Tibial nerve (tissue), 4 donors: ENCODE results near the gene RTP5. TPM values are rescaled to one million over a fixed set of nuclear protein-coding genes. Genes with fewer than 3 reads are reported as not detected.
A peak's percentile ranks its signal among the peaks of the same experiment; 100 is the strongest.

Experiments
- DNase-seq, 2 donors: peaks; one replicate each; pipeline ENCODE4 v3.0.0-alpha.2; 2019; ENCODE audit warnings: low spot score in 2 of 2
- H3K27ac ChIP-seq, 4 donors: fragments of 200-600 bp; sonication (generic) in 3 of 4; one replicate each; pipeline ENCODE4 v1.5.1; 2017 to 2019; ENCODE audit warnings: mild to moderate bottlenecking in 1 of 4
- H3K27me3 ChIP-seq, 2 donors: fragments of 200-600 bp; sonication (generic) in 1 of 2; one replicate each; pipeline versions ENCODE4 v1.5.1 to v1.6.0; 2017 to 2019
- H3K36me3 ChIP-seq, 3 donors: fragments of 200-600 bp; sonication (generic); one replicate each; pipeline ENCODE4 v1.5.1; 2018 to 2019
- H3K4me1 ChIP-seq, 4 donors: fragments of 200-600 bp; sonication (generic) in 3 of 4; one replicate each; pipeline ENCODE4 v1.5.1; 2017 to 2019
- H3K4me3 ChIP-seq, 4 donors: fragments of 200-600 bp; sonication (generic) in 3 of 4; one replicate each; pipeline ENCODE4 v1.5.1; 2017 to 2019; ENCODE audit warnings: mild to moderate bottlenecking in 1 of 4, moderate library complexity in 1 of 4
- H3K9me3 ChIP-seq, 4 donors: fragments of 200-600 bp; sonication (generic) in 3 of 4; one replicate each; pipeline ENCODE4 v1.5.1; 2017 to 2019
- CTCF ChIP-seq, 5 experiments: fragments of 200-600 bp in 3 of 5; fragments of 450-650 bp in 2 of 5; sonication (generic) in 3 of 5; IDR thresholded peaks; one replicate each; pipeline ENCODE4 v1.5.1; 2016 to 2019; ENCODE audit warnings: antibody characterized with exemption in 5 of 5, mild to moderate bottlenecking in 3 of 5, moderate library complexity in 2 of 5
- EP300 ChIP-seq, 2 donors: sonication (generic); formaldehyde crosslinking; IDR thresholded peaks; one replicate each; pipeline ENCODE4 v1.6.1; 2017; ENCODE audit warnings: antibody characterized with exemption in 2 of 2, mild to moderate bottlenecking in 1 of 2
- POLR2A ChIP-seq, 2 donors: fragments of 450-650 bp; IDR thresholded peaks; one replicate each; pipeline ENCODE4 v1.6.1; 2017; ENCODE audit warnings: antibody characterized with exemption in 2 of 2, mild to moderate bottlenecking in 2 of 2, moderate library complexity in 2 of 2
- WGBS, 2 donors: methylation state at CpG; one replicate each; pipeline ENCODE4 v1.1.5; 2018; 5-methylcytosine and 5-hydroxymethylcytosine counted together
- total RNA-seq, 4 donors: library from RNA; depleted of rRNA; stranded (reverse); fragments of >200 nt; gene quantifications; one replicate each; pipeline ENCODE4 v1.1.0, GENCODE V29; 2016

The RTP5 gene
- total RNA-seq, 4 donors from 2014 or later: not detected

- no peak overlapping the region for H3K27ac ChIP-seq
- WGBS, 2 donors: 93% methylated on average over 9 to 10 of the region's 10 CpGs
- H3K36me3 ChIP-seq: no peaks in the 10 kb centered on the region
- TF ChIP-seq EP300 (IDR thresholded peaks at IDR 0.05): no peak
- no peak for TF ChIP-seq CTCF (IDR thresholded peaks at IDR 0.05)
- TF ChIP-seq POLR2A (IDR thresholded peaks at IDR 0.05): no peak
- no peaks in the 10 kb centered on the region for H3K27me3 ChIP-seq
- no peak overlapping the region for H3K4me3 ChIP-seq
- DNase-seq: peak in 1 of 2 donors; percentile 3
- no peaks in the 10 kb centered on the region for H3K9me3 ChIP-seq
- peaks cover 0 to 15% (median 3%) of the 10 kb centered on the region in 4 donors for H3K4me1 ChIP-seq
Measured at GRCh38 chr2:241896746-241897201, 27.2 kb downstream of the RTP5 start.

- 85 to 97% methylated on average over 17 of the region's 17 CpGs for WGBS, 2 donors
- Histone ChIP-seq H3K36me3 (no peaks in the 10 kb centered on the region), H3K4me1 (peaks cover 0 to 15% (median 3%) of the 10 kb centered on the region in 4 donors), H3K27ac (no peak overlapping the region), H3K4me3 (no peak overlapping the region), H3K27me3 (no peaks in the 10 kb centered on the region), H3K9me3 (no peaks in the 10 kb centered on the region)
- DNase-seq: peak in 1 of 2 donors; percentile 5
- TF ChIP-seq POLR2A (IDR thresholded peaks at IDR 0.05): no peak
- no peak for TF ChIP-seq CTCF (IDR thresholded peaks at IDR 0.05)
- no peak for TF ChIP-seq EP300 (IDR thresholded peaks at IDR 0.05)
Measured at GRCh38 chr2:241897231-241897916, 27.8 kb downstream of the RTP5 start.

GRCh38 chr2:241898463-241899270 lies 29.1 kb downstream of the RTP5 start:
- DNase-seq: no peak
- no peaks in the 10 kb centered on the region for H3K27me3 ChIP-seq
- no peak overlapping the region for H3K27ac ChIP-seq
- peaks cover 0 to 15% (median 3%) of the 10 kb centered on the region in 4 donors for H3K4me1 ChIP-seq
- TF ChIP-seq POLR2A (IDR thresholded peaks at IDR 0.05) (no peak), EP300 (IDR thresholded peaks at IDR 0.05) (no peak), CTCF (IDR thresholded peaks at IDR 0.05) (no peak)
- H3K36me3 ChIP-seq: no peaks in the 10 kb centered on the region
- no peak overlapping the region for H3K4me3 ChIP-seq
- 78 to 79% methylated on average over 14 to 30 of the region's 30 CpGs for WGBS, 2 donors
- no peaks in the 10 kb centered on the region for H3K9me3 ChIP-seq

GRCh38 chr2:241900251-241901017 lies 30.9 kb downstream of the RTP5 start:
- H3K27me3 ChIP-seq: no peaks in the 10 kb centered on the region
- H3K4me1 ChIP-seq: peaks cover 0 to 15% (median 3%) of the 10 kb centered on the region in 4 donors
- H3K9me3 ChIP-seq: no peaks in the 10 kb centered on the region
- no peak overlapping the region for H3K4me3 ChIP-seq
- no peak overlapping the region for H3K27ac ChIP-seq
- H3K36me3 ChIP-seq: no peaks in the 10 kb centered on the region
- DNase-seq: no peak
- TF ChIP-seq EP300 (IDR thresholded peaks at IDR 0.05): no peak
- 85 to 87% methylated on average over 24 to 26 of the region's 32 CpGs for WGBS, 2 donors

GRCh38 chr2:241901018-241901380 lies 31.5 kb downstream of the RTP5 start:
- peaks cover 0 to 15% (median 3%) of the 10 kb centered on the region in 4 donors for H3K4me1 ChIP-seq
- no peaks in the 10 kb centered on the region for H3K36me3 ChIP-seq
- H3K9me3 ChIP-seq: no peaks in the 10 kb centered on the region
- no peak for TF ChIP-seq EP300 (IDR thresholded peaks at IDR 0.05)
- no peak for TF ChIP-seq POLR2A (IDR thresholded peaks at IDR 0.05)
- no peak for TF ChIP-seq CTCF (IDR thresholded peaks at IDR 0.05)
- WGBS, 2 donors: 93 to 94% methylated on average over 21 of the region's 21 CpGs
- H3K4me3 ChIP-seq: no peak overlapping the region
- no peak for DNase-seq
- H3K27me3 ChIP-seq: no peaks in the 10 kb centered on the region
- no peak overlapping the region for H3K27ac ChIP-seq
